ENCODE data around the gene TERB1. TPM values are rescaled to one million over a fixed set of nuclear protein-coding genes. Genes with fewer than 3 reads are reported as not detected.

The TERB1 gene, protein sequence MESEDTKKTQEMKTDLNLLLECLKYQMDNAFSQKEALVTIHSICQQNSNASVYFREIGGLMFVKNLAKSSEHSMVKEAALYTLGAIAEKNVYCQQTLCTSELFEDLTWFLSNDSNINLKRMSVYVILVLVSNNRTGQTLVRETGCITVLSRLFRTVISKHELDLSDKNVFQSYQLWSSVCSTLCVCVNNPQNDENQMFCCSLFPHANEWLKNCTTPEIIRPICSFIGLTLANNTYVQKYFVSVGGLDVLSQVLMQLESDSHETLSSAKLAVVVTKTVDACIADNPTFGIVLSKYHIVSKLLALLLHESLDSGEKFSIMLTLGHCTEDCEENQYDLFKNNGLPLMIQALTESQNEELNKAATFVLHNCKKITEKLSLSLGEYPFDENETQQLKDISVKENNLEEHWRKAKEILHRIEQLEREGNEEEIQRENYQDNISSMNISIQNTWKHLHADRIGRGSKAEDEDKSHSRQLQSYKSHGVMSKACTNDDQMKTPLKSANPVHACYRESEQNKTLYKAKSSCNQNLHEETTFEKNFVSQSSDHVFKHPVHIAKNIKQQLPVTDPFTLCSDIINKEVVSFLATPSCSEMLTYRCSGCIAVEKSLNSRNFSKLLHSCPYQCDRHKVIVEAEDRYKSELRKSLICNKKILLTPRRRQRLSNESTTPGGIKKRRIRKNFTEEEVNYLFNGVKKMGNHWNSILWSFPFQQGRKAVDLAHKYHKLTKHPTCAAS
- 0.12 and 0.13 TPM in 2 replicates for total RNA-seq

DNA sequence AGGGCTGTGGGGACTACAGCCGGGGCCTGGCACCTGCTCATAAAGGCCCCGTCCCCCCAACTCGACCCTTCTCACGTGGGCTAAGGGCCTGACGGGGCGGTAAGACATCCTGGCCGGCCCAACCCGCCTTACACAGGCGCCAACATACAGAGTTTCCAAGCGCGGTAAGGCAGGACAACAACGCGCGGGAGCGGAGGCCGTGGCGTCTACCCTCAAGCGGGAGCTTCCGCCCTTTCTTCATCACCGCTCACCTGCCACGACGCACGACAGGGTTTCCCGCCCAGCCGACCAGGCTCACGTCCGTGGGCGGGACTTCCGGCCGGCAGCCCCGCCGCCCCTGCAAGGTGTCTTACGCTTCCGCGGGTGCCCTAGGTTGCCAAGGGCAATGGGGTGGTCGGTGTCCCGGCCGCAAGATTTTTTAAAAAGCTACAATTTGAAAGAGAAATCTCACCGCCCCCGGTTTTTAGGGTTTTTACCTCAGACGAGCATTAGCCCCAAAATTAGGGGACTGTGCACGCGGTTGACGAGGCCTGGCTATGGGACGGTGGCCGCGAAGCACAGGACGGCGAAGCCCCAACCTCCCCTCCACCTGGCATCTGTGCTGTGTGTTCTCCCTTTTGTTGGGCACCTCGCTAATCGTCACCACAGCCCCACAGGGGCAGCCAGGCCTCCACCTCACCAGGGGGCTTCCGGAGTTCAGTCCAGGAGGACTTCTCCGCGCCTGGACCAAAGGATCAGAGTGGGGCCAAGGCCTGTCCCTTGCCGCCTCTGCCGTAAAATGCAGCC, at the start of gene TERB1:
TERB1 (minus strand) TSS at position 265 of the 786 bp plus-strand sequence. CDS start 4,786 bp downstream, outside the sequence.

DNA sequence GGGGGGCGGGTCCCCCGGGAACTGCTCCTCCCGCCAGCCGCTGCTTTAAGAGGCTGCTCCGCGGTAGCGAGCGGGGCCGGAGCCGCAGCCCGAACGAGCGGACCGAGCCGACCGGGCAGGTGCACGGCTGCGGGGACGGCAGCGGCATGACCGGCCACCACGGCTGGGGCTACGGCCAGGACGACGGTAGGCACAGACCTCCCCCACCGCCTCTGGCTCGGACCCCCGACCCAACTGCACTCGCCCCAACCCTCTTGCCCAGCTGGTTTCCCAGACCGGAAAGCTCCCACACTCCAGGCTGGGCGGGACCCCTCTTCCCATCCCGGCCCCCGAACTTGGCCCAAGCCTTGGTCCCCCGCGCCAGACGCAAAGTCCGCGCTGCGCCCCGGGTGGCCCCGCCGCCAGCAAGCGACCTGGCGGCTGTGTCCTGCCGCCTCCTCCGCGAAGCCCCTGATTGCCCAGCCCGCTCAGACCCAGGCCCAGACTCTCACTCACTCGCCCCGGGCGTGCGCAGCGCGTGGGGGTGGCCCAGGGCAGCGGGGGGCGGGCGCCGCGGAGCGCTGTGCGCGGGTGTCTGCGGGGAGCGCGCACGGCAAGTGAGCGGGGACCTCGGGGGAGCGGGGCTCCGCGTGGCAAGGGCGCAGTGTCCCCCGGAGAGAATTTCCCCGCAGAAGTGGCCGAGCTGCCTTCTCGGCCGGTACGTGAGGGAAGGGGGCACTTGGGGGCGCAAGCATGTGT, 43.1 kb upstream of the TERB1 start, which contains the start of gene CA7:
CA7 (plus strand) TSS at position 73 of the 738 bp plus-strand sequence; CDS start at position 147, 74 bp downstream.

DNA sequence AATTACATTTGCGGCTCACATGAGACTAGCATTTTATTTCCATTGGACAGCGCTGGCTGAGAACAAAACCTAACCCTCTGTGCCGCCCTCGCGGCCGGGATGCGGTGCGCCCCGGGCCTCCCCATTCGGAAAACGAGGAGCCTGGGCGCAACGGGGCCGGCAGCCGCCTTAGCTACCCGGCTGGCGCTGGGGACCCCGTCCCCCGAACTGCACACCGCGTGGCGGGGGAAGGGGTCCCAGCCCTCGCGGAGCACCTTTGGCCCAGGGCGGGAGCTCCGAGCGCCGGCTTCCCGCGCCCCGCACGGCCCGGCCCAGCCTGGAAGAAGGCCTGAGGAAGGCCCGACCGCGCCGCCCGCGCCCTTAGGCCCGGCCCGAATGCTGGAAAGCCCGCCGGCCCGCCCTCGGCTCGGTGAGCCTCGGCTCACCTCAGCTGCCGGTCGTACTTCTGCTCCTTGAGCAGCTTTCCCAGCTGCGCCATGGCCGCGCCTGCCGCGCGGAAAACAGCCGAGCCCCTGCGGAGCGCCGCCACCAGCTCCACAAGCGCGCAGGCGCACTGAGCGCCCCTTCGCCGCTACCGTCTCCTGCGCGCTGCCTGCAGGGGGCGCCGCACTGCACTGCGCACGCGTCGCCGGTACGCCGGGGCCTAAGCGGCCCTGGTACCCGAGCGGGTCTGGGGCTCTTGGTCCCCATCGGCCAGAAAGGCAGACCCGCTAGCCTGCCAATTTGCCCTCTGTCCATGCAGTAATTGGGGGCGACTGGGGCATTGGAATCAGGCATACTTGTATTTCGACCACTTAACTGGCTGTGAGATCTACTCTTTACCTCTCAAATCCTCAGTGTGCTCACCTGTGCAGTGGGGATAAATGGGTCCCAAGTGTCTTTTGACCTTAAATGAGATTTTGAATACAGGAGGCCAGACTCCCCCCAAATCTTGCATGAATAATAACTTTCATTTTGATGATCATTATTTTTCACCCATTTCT, 29.3 kb upstream of the TERB1 start, which contains the start of gene NAE1:
NAE1 (minus strand) TSS at position 555 of the 983 bp plus-strand sequence; CDS start at position 478, 77 bp downstream.

DNA sequence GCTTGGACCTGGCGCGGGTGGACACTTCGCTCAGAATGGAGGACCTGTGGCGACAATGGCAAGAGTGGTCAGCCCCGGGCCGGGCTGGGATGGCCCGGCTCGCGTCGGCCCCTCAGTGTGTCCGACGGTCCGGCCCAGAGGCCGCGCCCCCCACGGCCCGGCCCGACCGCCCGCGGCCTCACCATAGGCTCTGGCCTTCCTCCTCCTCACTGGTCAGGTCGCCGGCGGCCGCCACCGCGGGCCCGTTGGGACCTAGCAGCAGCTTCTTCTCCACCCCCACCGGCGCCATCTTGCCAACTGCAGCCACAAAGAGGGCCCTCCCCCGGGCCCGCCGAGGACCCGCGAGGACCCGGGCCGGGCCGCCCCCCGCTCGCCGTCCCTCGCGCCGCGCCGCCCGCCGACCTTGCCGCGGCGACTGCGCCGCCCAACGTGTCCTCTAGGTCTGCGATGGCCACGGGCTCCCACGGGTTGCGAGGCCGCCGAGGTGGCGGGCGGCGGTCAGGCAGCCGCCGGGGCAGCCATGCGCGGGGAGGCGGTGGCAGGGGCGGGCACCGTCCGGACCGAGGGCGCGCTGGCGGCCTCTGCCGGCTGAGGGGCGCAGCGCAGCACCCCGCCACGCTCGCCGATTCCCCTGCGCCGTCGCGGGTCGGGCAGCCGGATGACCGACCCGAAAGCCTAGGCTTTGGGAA, 49.9 kb downstream of the TERB1 start, which contains the start of gene DYNC1LI2:
DYNC1LI2 (minus strand) TSS at position 307 of the 689 bp plus-strand sequence; CDS start at position 289, 18 bp downstream.

Other genes with a start within 250 kb of the TERB1 start
- gene CKLF, start 249.0 kb downstream of the TERB1 start, total RNA-seq: 32.6 and 49.4 TPM in 2 replicates
- 1.4 and 1.6 TPM in 2 replicates for gene CMTM1, start 235.1 kb downstream of the TERB1 start, total RNA-seq
- gene CMTM2, start 222.1 kb downstream of the TERB1 start, total RNA-seq: not detected in 2 replicates
- gene CMTM3, start 196.9 kb downstream of the TERB1 start, total RNA-seq: 6.2 and 8.4 TPM in 2 replicates
- gene CMTM4, start 104.8 kb downstream of the TERB1 start, total RNA-seq: 9.1 and 10.4 TPM in 2 replicates
- gene DYNC1LI2, start 50.0 kb downstream of the TERB1 start, total RNA-seq: 146 and 174 TPM in 2 replicates
- gene NAE1, start 29.4 kb upstream of the TERB1 start, total RNA-seq: 58.0 and 60.4 TPM in 2 replicates
- gene CA7, start 42.8 kb upstream of the TERB1 start, total RNA-seq: not detected in 2 replicates
- gene PDP2, start 78.9 kb upstream of the TERB1 start, total RNA-seq: 8.1 and 8.3 TPM in 2 replicates
- not detected in 2 replicates for gene CDH16, start 117.3 kb upstream of the TERB1 start, total RNA-seq
- 3.2 and 7.7 TPM in 2 replicates for gene RRAD, start 124.0 kb upstream of the TERB1 start, total RNA-seq
- 126 and 169 TPM in 2 replicates for gene CIAO2B, start 132.8 kb upstream of the TERB1 start, total RNA-seq
- 28.1 and 29.1 TPM in 2 replicates for gene CES2, start 133.9 kb upstream of the TERB1 start, total RNA-seq
- 0.13 and 0.56 TPM in 2 replicates for gene CES3, start 159.7 kb upstream of the TERB1 start, total RNA-seq
- 1.3 and 1.4 TPM in 2 replicates for gene CES4A, start 187.0 kb upstream of the TERB1 start, total RNA-seq
- 142 and 160 TPM in 2 replicates for gene CBFB, start 227.6 kb upstream of the TERB1 start, total RNA-seq

All from aortic smooth muscle cell (primary cell).